HUES6 (cell line): ENCODE measurements around the gene HIPK2.

Source experiments
- H3K27ac ChIP-seq: 2 replicates; pipeline ENCODE4 v1.7.0; 2013; ENCODE audit warnings: low read depth, mild to moderate bottlenecking, low read length, inconsistent platforms
- H3K27me3 ChIP-seq: 2 replicates; pipeline ENCODE4 v1.6.1; 2013; ENCODE audit warnings: low read length; ENCODE audit not compliant: control insufficient read depth, insufficient read depth
- H3K36me3 ChIP-seq: 2 replicates; pipeline ENCODE4 v1.6.1; 2013; ENCODE audit warnings: low read length; ENCODE audit not compliant: control insufficient read depth, insufficient read depth
- H3K4me1 ChIP-seq: 2 replicates; pipeline ENCODE4 v1.6.1; 2013; ENCODE audit warnings: low read length; ENCODE audit not compliant: control insufficient read depth, insufficient read depth
- H3K4me3 ChIP-seq: 2 replicates; pipeline ENCODE4 v1.5.1; 2013; ENCODE audit warnings: low read depth, low read length
- H3K9ac ChIP-seq: one replicate; pipeline ENCODE4 v1.6.1; 2013; ENCODE audit warnings: mild to moderate bottlenecking, low read length
- H3K9me3 ChIP-seq: 2 replicates; pipeline ENCODE4 v1.6.1; 2013; ENCODE audit warnings: low read depth, low read length; ENCODE audit not compliant: control insufficient read depth, insufficient read depth

Gene HIPK2

GRCh38 chr7:139811066-139811465 lies 33.3 kb upstream of the HIPK2 start:
- H3K9ac ChIP-seq: no peak overlapping the region
- H3K9me3 ChIP-seq: peaks cover 3% of the 10 kb centered on the region; the same call in 1 of the 2 replicates
- H3K4me3 ChIP-seq: no peak overlapping the region
- no peak overlapping the region for H3K27ac ChIP-seq
- H3K4me1 ChIP-seq: no peaks in the 10 kb centered on the region
- H3K36me3 ChIP-seq: no peaks in the 10 kb centered on the region
- no peaks in the 10 kb centered on the region for H3K27me3 ChIP-seq

GRCh38 chr7:139808846-139809442 lies 31.1 kb upstream of the HIPK2 start:
- Histone ChIP-seq H3K27ac (no peak overlapping the region), H3K36me3 (no peaks in the 10 kb centered on the region), H3K27me3 (no peaks in the 10 kb centered on the region), H3K4me3 (no peak overlapping the region), H3K9me3 (peaks cover 16% of the 10 kb centered on the region), H3K4me1 (no peaks in the 10 kb centered on the region), H3K9ac (no peak overlapping the region)

DNA sequence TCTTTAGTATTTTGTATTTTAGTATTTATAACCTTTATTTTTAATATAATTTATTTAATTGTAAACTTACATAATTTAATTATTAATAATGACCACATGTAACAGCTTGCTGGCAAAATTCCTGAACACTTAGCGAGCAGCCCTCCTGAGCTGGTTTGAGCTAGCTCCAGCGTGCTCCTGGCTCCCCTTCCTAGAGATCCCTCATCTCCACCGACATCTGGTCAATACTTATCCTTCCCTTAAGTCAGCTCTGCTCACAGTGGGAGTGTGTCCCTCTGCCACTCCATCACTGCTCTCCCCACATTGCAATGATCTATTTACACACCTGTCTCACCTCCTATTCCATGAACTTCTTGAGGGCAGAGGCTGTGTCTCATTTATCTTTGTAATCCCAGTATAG lies 30.6 kb upstream of the HIPK2 start:
- no peak overlapping the region for H3K4me3 ChIP-seq
- no peaks in the 10 kb centered on the region for H3K27me3 ChIP-seq
- H3K9me3 ChIP-seq: peaks cover 21% of the 10 kb centered on the region
- H3K27ac ChIP-seq: no peak overlapping the region
- no peaks in the 10 kb centered on the region for H3K4me1 ChIP-seq
- no peaks in the 10 kb centered on the region for H3K36me3 ChIP-seq
- no peak overlapping the region for H3K9ac ChIP-seq

GRCh38 chr7:139807009-139807408 lies 29.2 kb upstream of the HIPK2 start:
- Histone ChIP-seq H3K27ac (no peak overlapping the region), H3K36me3 (no peaks in the 10 kb centered on the region), H3K9me3 (peaks cover 33% of the 10 kb centered on the region), H3K9ac (no peak overlapping the region), H3K4me3 (no peak overlapping the region), H3K27me3 (no peaks in the 10 kb centered on the region), H3K4me1 (no peaks in the 10 kb centered on the region)

- Histone ChIP-seq H3K4me1 (no peaks in the 10 kb centered on the region), H3K9me3 (peaks cover 33% of the 10 kb centered on the region), H3K36me3 (no peaks in the 10 kb centered on the region), H3K4me3 (no peak overlapping the region), H3K27ac (no peak overlapping the region), H3K27me3 (no peaks in the 10 kb centered on the region), H3K9ac (no peak overlapping the region)
Measured at GRCh38 chr7:139804571-139804970, 26.8 kb upstream of the HIPK2 start.

DNA sequence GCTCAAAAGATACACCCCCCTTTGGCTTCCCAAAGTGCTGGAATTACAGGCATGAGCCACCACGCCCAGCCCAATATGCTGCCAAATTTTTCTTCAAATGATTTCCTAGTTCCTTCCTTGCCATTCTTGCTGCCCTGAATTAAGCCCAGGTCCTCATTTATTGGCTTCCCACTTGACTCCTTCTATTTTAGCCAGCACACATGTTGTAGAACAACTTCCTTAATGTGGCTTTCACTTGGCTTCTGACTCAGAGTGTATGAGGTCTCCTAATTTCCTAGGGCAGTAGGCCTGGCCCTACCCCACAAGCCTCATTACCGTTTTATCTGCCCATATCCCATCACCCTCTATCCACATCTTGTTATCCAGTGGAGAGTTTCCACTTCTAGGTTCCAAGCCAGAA lies 21.8 kb upstream of the HIPK2 start:
- Histone ChIP-seq H3K4me3 (no peak overlapping the region), H3K4me1 (no peaks in the 10 kb centered on the region), H3K9me3 (peaks cover 24% of the 10 kb centered on the region), H3K27ac (no peak overlapping the region), H3K36me3 (no peaks in the 10 kb centered on the region), H3K27me3 (no peaks in the 10 kb centered on the region), H3K9ac (no peak overlapping the region)

DNA sequence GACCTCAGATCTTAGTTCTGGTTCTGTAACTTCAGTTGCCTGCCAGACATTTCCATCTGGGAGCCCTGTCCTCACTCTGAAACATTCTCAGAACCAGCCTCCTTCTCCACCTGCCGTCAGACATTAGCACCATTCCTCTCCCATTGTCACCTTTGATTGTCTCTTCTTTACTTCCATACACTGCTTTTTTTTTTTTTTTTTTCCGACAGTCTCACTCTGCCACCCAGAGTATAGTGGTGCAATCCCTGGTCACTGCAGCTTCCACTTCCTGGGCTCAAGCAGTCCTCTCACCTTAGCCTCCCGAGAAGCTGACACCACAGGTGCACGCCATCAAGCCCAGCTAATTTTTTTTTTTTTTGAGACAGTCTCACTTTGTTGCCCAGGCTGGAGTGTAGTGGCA lies 21.1 kb upstream of the HIPK2 start:
- no peaks in the 10 kb centered on the region for H3K4me1 ChIP-seq
- no peaks in the 10 kb centered on the region for H3K36me3 ChIP-seq
- H3K27me3 ChIP-seq: no peaks in the 10 kb centered on the region
- peaks cover 17% of the 10 kb centered on the region for H3K9me3 ChIP-seq
- H3K4me3 ChIP-seq: no peak overlapping the region
- no peak overlapping the region for H3K9ac ChIP-seq
- no peak overlapping the region for H3K27ac ChIP-seq

DNA sequence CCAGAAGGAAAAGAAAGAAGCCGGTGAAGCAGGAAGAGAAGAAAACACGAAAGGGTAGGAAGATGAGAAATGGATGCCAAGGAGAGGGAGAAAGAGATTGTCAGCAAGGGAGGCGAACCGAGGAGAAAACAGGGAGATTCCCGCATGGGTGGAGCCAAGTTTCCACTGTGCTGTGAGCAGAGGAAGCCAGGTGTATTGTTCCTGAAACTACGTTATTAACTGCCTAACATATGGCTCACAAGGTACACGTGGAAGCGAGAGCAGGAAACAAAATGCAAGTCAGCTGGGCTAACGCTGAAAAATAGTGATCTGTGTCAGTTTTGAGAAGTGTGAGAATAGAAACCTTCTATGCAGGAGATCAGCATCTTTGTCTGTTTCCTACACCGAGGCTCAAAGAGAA lies 20.4 kb upstream of the HIPK2 start:
- H3K9ac ChIP-seq: no peak overlapping the region
- no peak overlapping the region for H3K27ac ChIP-seq
- H3K9me3 ChIP-seq: peaks cover 10% of the 10 kb centered on the region
- H3K27me3 ChIP-seq: no peaks in the 10 kb centered on the region
- H3K36me3 ChIP-seq: no peaks in the 10 kb centered on the region
- H3K4me3 ChIP-seq: no peak overlapping the region
- no peaks in the 10 kb centered on the region for H3K4me1 ChIP-seq

DNA sequence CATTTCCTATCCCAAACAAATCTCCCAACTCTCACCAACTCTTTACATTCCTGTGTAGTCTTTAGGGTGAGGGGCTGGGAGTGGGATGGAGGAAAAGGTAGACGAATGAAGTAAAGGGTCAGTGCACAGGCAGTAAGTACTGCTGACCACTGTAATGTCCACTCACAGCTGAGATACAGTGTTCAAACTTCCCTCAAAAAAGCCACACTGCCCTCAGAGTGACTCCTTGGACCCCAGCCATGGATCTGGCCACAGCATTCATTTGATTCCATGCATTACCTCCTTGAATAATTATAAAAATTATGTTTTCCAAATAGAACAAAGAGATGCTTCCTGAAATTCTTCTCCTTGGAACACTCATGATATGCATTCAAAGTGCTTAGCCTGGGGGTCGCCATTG lies 19.8 kb upstream of the HIPK2 start:
- Histone ChIP-seq H3K9me3 (peaks cover 4% of the 10 kb centered on the region), H3K4me3 (no peak overlapping the region), H3K27me3 (no peaks in the 10 kb centered on the region), H3K4me1 (no peaks in the 10 kb centered on the region), H3K36me3 (no peaks in the 10 kb centered on the region), H3K9ac (no peak overlapping the region), H3K27ac (no peak overlapping the region)

DNA sequence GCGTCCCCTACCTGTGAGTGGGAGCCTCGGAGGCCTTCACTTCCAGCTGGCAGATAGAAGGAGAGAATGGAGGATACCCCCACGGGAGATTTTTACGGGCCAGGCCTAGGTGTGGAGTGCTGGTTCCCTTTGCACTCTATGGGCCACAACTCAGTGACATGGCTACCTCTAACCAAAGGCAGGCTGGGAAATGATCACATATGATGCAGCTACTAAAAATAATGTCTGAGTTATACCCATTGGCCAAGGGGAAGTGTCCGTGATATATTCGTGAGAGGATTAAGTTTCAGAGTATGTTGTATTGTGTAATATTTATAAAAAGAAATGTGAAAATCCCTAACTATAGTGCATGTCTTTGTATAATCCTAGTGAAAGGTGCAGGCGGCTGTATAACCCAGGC lies 13.5 kb upstream of the HIPK2 start:
- no peaks in the 10 kb centered on the region for H3K36me3 ChIP-seq
- H3K9ac ChIP-seq: no peak overlapping the region
- no peaks in the 10 kb centered on the region for H3K27me3 ChIP-seq
- H3K4me3 ChIP-seq: no peak overlapping the region
- H3K4me1 ChIP-seq: no peaks in the 10 kb centered on the region
- no peak overlapping the region for H3K27ac ChIP-seq
- no peaks in the 10 kb centered on the region for H3K9me3 ChIP-seq

- no peaks in the 10 kb centered on the region for H3K9me3 ChIP-seq
Measured at GRCh38 chr7:139784648-139785047, 6.8 kb upstream of the HIPK2 start.

More at GRCh38 chr7:139784648-139785047, 6.8 kb upstream of the HIPK2 start:
- H3K4me1 ChIP-seq: peaks cover 13% of the 10 kb centered on the region
- H3K27ac ChIP-seq: no peak overlapping the region
- no peak overlapping the region for H3K4me3 ChIP-seq
- H3K36me3 ChIP-seq: no peaks in the 10 kb centered on the region
- peaks cover 19% of the 10 kb centered on the region for H3K27me3 ChIP-seq
- no peak overlapping the region for H3K9ac ChIP-seq
